CD14-positive monocyte (primary cell): ENCODE data around the gene CNTN4. TPM values are rescaled to one million over a fixed set of nuclear protein-coding genes. Genes with fewer than 3 reads are reported as not detected.

Source experiments
- DNase-seq, 3 donors: peaks; one replicate each; pipeline ENCODE4 v3.0.0-alpha.2; 2011 to 2022
- H2AFZ ChIP-seq: 2 replicates; pipeline ENCODE4 v1.6.0; 2012; ENCODE audit warnings: mild to moderate bottlenecking, low read depth, low read length, inconsistent platforms; ENCODE audit not compliant: insufficient read depth, poor library complexity, severe bottlenecking
- H3K27ac ChIP-seq, 2 donors: 1 replicate in 1 of 2; 2 replicates in 1 of 2; pipeline ENCODE4 v1.5.1; 2012 to 2013; ENCODE audit warnings: low read length in 2 of 2, control low read depth in 1 of 2, inconsistent platforms in 1 of 2, low read depth in 1 of 2, mild to moderate bottlenecking in 1 of 2
- H3K27me3 ChIP-seq, 2 donors: one replicate each; pipeline versions ENCODE4 v1.6.0 to v1.6.1; 2011 to 2013; ENCODE audit warnings: low read length in 2 of 2; ENCODE audit not compliant: control insufficient read depth in 2 of 2, insufficient read depth in 2 of 2
- H3K36me3 ChIP-seq, 2 donors: replicated peaks in 1 of 2; 1 replicate in 1 of 2; 2 replicates in 1 of 2; pipeline versions ENCODE4 v1.5.1 to v1.6.1; 2012 to 2013; ENCODE audit warnings: low read length in 2 of 2, control low read depth in 1 of 2, inconsistent platforms in 1 of 2, mild to moderate bottlenecking in 1 of 2; ENCODE audit not compliant: insufficient read depth in 2 of 2, control insufficient read depth in 1 of 2
- H3K4me1 ChIP-seq, 2 donors: 1 replicate in 1 of 2; 2 replicates in 1 of 2; pipeline versions ENCODE4 v1.5.1 to v1.6.1; 2012 to 2013; ENCODE audit warnings: low read length in 2 of 2, control low read depth in 1 of 2, inconsistent platforms in 1 of 2, mild to moderate bottlenecking in 1 of 2, moderate library complexity in 1 of 2; ENCODE audit not compliant: insufficient read depth in 2 of 2, control insufficient read depth in 1 of 2
- H3K4me2 ChIP-seq: replicated peaks from 2 replicates; pipeline ENCODE3; 2012; ENCODE audit warnings: low read length, moderate library complexity, mild to moderate bottlenecking; ENCODE audit not compliant: poor library complexity, severe bottlenecking; ENCODE audit errors: extremely low read depth
- H3K4me3 ChIP-seq, 3 experiments: fragments of 200-600 bp in 1 of 3; sonication (generic) in 1 of 3; replicated peaks in 1 of 3; 1 replicate in 2 of 3; 2 replicates in 1 of 3; pipeline ENCODE4 v1.5.1; 2011 to 2013; ENCODE audit warnings: low read length in 3 of 3, mild to moderate bottlenecking in 3 of 3, control low read depth in 2 of 3, low read depth in 2 of 3, inconsistent platforms in 1 of 3, moderate library complexity in 1 of 3
- H3K79me2 ChIP-seq: 2 replicates; pipeline ENCODE4 v1.6.0; 2012; ENCODE audit warnings: mild to moderate bottlenecking, control low read depth, inconsistent platforms, low read length, moderate library complexity; ENCODE audit not compliant: insufficient read depth
- H3K9ac ChIP-seq: 2 replicates; pipeline ENCODE4 v1.6.0; 2017; ENCODE audit warnings: low read length, mild to moderate bottlenecking; ENCODE audit not compliant: insufficient read depth, poor library complexity, severe bottlenecking
- H3K9me3 ChIP-seq, 2 donors: replicated peaks in 1 of 2; 1 replicate in 1 of 2; 2 replicates in 1 of 2; pipeline versions ENCODE4 v1.5.1 to v1.6.1; 2012 to 2013; ENCODE audit warnings: low read length in 2 of 2, control low read depth in 1 of 2; ENCODE audit not compliant: control insufficient read depth in 1 of 2, insufficient read depth in 1 of 2
- H4K20me1 ChIP-seq: 2 replicates; pipeline ENCODE4 v1.6.0; 2012; ENCODE audit warnings: mild to moderate bottlenecking, low read length, control low read depth, moderate library complexity; ENCODE audit not compliant: insufficient read depth
- H3K27ac Mint-ChIP-seq, 7 donors: one replicate each; pipeline ENCODE4 v1.8.0; 2020; ENCODE audit warnings: mild to moderate bottlenecking in 7 of 7, mixed read lengths in 7 of 7, moderate library complexity in 6 of 7, inconsistent platforms in 2 of 7
- H3K27me3 Mint-ChIP-seq, 3 donors: one replicate each; pipeline ENCODE4 v1.8.0; 2021 to 2022; ENCODE audit warnings: low read depth in 3 of 3, mild to moderate bottlenecking in 3 of 3, mixed read lengths in 3 of 3, moderate library complexity in 3 of 3, inconsistent platforms in 1 of 3
- H3K36me3 Mint-ChIP-seq, 2 donors: one replicate each; pipeline ENCODE4 v1.8.0; 2020; ENCODE audit warnings: mixed read lengths in 2 of 2, inconsistent platforms in 1 of 2, mild to moderate bottlenecking in 1 of 2
- H3K4me1 Mint-ChIP-seq: one replicate; pipeline ENCODE4 v1.8.0; 2020; ENCODE audit warnings: mild to moderate bottlenecking, mixed read lengths
- H3K4me3 Mint-ChIP-seq, 2 donors: one replicate each; pipeline ENCODE4 v1.8.0; 2020; ENCODE audit warnings: mild to moderate bottlenecking in 2 of 2, mixed read lengths in 2 of 2, moderate library complexity in 1 of 2
- H3K9me3 Mint-ChIP-seq, 7 donors: one replicate each; pipeline ENCODE4 v1.8.0; 2020 to 2022; ENCODE audit warnings: mixed read lengths in 7 of 7, mild to moderate bottlenecking in 6 of 7, moderate library complexity in 6 of 7, inconsistent platforms in 2 of 7
- WGBS: methylation state at CpG from one replicate; pipeline ENCODE4 v1.1.5; 2013; ENCODE audit warnings: missing lambda C conversion rate; ENCODE audit not compliant: insufficient coverage; 5-methylcytosine and 5-hydroxymethylcytosine counted together
- intact Hi-C, 2 donors: fragments of 100-400 bp; cut with micrococcal nuclease; formaldehyde crosslinking; loops; one replicate each; pipeline versions ENCODE4 v1.15.0 to v1.15.1; 2023
- polyA plus RNA-seq, 3 donors: library from polyadenylated mRNA; depleted of rRNA in 1 of 3; unstranded in 2 of 3; stranded (reverse) in 1 of 3; fragments of 300-500 nt in 2 of 3; fragments of >200 nt in 1 of 3; fragmentation: Illumina TruSeq in 2 of 3; gene quantifications; 1 replicate in 2 of 3; 2 replicates in 1 of 3; pipeline ENCODE4 v1.2.3, GENCODE V29; 2012 to 2021
- TF ChIP-seq, protein P1 (sequence below): fragments of 200-600 bp; IDR thresholded peaks from one replicate; pipeline ENCODE4 v1.8.0; 2022; ENCODE audit warnings: antibody characterized with exemption, mild to moderate bottlenecking

Gene CNTN4
- polyA plus RNA-seq, 3 donors, result not detected

DNA sequence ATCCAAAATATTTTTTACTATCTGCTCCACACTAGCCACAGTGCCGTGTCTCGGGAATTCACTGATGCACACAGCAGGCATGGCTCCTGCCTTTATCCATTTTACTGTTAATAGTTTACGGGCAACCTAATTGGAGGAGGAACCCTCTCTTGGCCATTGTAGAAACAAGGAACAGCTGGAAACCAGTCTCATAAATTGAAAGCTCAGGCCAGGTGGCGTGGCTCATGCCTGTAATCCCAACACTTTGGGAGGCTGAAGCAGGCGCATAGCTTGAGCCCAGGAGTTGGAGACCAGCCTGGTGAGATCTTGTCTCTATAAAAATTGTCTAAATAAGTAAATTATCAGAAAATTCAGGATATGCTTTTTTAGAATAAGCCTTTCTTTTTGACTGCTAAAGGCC is 972.5 kb downstream of the CNTN4 start:
- H3K36me3 ChIP-seq, result no peaks in the 10 kb centered on the region
- H3K79me2 ChIP-seq, result no peaks in the 10 kb centered on the region
- 96% methylated on average over 4 of the region's 5 CpGs for WGBS
- no peak overlapping the region for H3K4me2 ChIP-seq
- H3K27me3 ChIP-seq, result no peaks in the 10 kb centered on the region
- H3K4me3 ChIP-seq, result no peak overlapping the region
- H2AFZ ChIP-seq, result no peak overlapping the region
- Mint-ChIP-seq H3K27ac (no peak overlapping the region), H3K9me3 (peaks cover 0 to 7% (median 4%) of the 10 kb centered on the region in 7 donors), H3K4me1 (no peaks in the 10 kb centered on the region), H3K36me3 (no peaks in the 10 kb centered on the region), H3K4me3 (no peak overlapping the region), H3K27me3 (peaks cover 0 to 2% (median 0%) of the 10 kb centered on the region in 3 donors)
- no peak overlapping the region for H3K27ac ChIP-seq
- H3K9ac ChIP-seq, result no peak overlapping the region
- no peak for DNase-seq
- no peaks in the 10 kb centered on the region for H4K20me1 ChIP-seq
- H3K9me3 ChIP-seq, result no peaks in the 10 kb centered on the region
- no peaks in the 10 kb centered on the region for H3K4me1 ChIP-seq
- intact Hi-C loops, result no loop called here
- TF ChIP-seq, protein P1, sequence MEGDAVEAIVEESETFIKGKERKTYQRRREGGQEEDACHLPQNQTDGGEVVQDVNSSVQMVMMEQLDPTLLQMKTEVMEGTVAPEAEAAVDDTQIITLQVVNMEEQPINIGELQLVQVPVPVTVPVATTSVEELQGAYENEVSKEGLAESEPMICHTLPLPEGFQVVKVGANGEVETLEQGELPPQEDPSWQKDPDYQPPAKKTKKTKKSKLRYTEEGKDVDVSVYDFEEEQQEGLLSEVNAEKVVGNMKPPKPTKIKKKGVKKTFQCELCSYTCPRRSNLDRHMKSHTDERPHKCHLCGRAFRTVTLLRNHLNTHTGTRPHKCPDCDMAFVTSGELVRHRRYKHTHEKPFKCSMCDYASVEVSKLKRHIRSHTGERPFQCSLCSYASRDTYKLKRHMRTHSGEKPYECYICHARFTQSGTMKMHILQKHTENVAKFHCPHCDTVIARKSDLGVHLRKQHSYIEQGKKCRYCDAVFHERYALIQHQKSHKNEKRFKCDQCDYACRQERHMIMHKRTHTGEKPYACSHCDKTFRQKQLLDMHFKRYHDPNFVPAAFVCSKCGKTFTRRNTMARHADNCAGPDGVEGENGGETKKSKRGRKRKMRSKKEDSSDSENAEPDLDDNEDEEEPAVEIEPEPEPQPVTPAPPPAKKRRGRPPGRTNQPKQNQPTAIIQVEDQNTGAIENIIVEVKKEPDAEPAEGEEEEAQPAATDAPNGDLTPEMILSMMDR, result no peak

DNA sequence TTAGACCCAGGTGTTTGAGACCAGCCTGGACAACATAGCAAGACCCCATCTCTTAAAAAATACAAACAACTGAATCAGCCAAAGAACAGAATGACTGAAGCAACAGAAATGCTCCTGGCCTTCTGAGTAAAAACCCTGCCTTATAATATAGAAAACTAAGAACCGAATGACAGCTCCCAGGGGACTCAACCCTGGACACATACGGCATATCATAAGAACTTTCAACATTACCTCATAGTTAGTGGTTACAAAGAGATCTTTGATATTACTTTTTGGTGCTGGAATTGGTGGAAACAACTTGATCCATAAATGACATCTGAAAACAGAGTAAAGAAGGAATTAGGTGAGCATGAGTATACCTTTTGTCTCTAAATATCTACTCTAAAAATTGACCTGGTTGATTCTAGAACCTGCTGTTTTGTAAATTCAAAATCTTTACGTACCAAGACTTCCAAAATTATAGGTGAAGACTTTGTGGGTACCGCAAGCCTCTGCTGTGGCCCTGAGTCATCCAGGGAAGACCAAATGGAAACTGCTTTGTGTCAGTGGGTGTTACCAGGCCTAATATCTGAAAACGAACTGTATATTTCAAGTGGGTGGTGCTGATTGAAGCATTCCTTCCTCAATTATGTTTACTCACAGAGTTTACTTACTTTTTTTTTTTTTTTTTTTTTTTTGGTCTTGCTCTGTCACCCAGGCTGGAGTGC is 976.0 kb downstream of the CNTN4 start:
- Histone ChIP-seq H3K9ac (no peak overlapping the region), H3K4me2 (no peak overlapping the region), H2AFZ (no peak overlapping the region), H3K4me1 (no peaks in the 10 kb centered on the region), H3K79me2 (no peaks in the 10 kb centered on the region), H3K27ac (no peak overlapping the region), H4K20me1 (no peaks in the 10 kb centered on the region), H3K4me3 (no peak overlapping the region), H3K9me3 (no peaks in the 10 kb centered on the region), H3K27me3 (no peaks in the 10 kb centered on the region), H3K36me3 (no peaks in the 10 kb centered on the region)
- intact Hi-C loops, result no loop called here
- WGBS, result 100% methylated on average over 1 of the region's 5 CpGs
- DNase-seq, result no peak
- TF ChIP-seq, protein P1, result no peak
- peaks cover 0 to 3% (median 0%) of the 10 kb centered on the region in 3 donors for H3K27me3 Mint-ChIP-seq
- H3K9me3 Mint-ChIP-seq, result peaks cover 0 to 4% (median 2%) of the 10 kb centered on the region in 7 donors
- H3K4me1 Mint-ChIP-seq, result no peaks in the 10 kb centered on the region
- no peak overlapping the region for H3K27ac Mint-ChIP-seq
- no peak overlapping the region for H3K4me3 Mint-ChIP-seq
- H3K36me3 Mint-ChIP-seq, result no peaks in the 10 kb centered on the region
